ENCODE measurements around the gene ZC3H18. TPM values are rescaled to one million over a fixed set of nuclear protein-coding genes. Genes with fewer than 3 reads are reported as not detected.

ZC3H18 gene
- total RNA-seq, 1 experiment from 2014 or later, result 57.8 TPM

DNA sequence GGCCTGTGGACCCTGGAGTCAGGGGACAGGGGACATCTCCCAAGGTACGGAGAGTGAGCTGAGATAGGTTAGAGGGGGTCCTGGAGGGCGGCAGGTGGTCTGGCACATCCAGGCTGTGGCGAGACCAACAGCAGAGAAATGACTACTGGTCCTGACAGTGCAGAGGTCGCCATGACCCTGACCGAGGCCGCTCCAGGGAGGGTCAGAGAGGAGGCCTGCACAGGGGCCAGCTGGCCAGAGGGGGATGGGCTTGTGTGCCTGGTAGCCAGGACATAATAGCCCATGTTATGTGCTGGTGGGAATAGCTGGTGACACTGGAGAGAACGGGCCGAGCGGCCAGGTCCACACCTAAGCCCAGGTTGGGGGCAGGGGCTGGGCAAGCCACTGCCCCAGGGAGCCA lies 40.6 kb upstream of the ZC3H18 start:
- no peak for TF ChIP-seq ZNF274 (IDR thresholded peaks at IDR 0.05; ENCODE audit: low read depth, low read length)
- no peak for TF ChIP-seq ZFX (IDR thresholded peaks at IDR 0.05)
- TF ChIP-seq, protein P1, sequence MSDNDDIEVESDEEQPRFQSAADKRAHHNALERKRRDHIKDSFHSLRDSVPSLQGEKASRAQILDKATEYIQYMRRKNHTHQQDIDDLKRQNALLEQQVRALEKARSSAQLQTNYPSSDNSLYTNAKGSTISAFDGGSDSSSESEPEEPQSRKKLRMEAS (IDR thresholded peaks at IDR 0.05), result no peak
- TF ChIP-seq ELF1 (IDR thresholded peaks at IDR 0.05; ENCODE audit: borderline replicate concordance, low read depth), result no peak
- no peak for TF ChIP-seq CBX3 (IDR thresholded peaks at IDR 0.05; ENCODE audit: low read depth)
- no peak for TF ChIP-seq SIN3A (IDR thresholded peaks at IDR 0.05; ENCODE audit: low read depth)
- TF ChIP-seq, protein P2, sequence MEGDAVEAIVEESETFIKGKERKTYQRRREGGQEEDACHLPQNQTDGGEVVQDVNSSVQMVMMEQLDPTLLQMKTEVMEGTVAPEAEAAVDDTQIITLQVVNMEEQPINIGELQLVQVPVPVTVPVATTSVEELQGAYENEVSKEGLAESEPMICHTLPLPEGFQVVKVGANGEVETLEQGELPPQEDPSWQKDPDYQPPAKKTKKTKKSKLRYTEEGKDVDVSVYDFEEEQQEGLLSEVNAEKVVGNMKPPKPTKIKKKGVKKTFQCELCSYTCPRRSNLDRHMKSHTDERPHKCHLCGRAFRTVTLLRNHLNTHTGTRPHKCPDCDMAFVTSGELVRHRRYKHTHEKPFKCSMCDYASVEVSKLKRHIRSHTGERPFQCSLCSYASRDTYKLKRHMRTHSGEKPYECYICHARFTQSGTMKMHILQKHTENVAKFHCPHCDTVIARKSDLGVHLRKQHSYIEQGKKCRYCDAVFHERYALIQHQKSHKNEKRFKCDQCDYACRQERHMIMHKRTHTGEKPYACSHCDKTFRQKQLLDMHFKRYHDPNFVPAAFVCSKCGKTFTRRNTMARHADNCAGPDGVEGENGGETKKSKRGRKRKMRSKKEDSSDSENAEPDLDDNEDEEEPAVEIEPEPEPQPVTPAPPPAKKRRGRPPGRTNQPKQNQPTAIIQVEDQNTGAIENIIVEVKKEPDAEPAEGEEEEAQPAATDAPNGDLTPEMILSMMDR (IDR thresholded peaks at IDR 0.05 in 2 of 3, conservative IDR thresholded peaks at IDR 0.05 in 1 of 3; ENCODE audit: borderline replicate concordance in 1 of 3, insufficient read depth in 1 of 3, low read depth in 2 of 3, low read length in 2 of 3), result no peak
- no peak for TF ChIP-seq SRF (IDR thresholded peaks at IDR 0.05; ENCODE audit: low read depth)
- TF ChIP-seq POLR2A (IDR thresholded peaks at IDR 0.05; ENCODE audit: borderline replicate concordance, extremely low read depth, insufficient read depth, insufficient read length), result no peak
- no peak for TF ChIP-seq YY1 (IDR thresholded peaks at IDR 0.05; ENCODE audit: extremely low read depth, insufficient replicate concordance, low read depth, low read length)
- no TSS peak for BruUV-seq (replicated peaks)
- Histone ChIP-seq H3K4me3 (replicated peaks in 1 of 2; ENCODE audit: low read depth in 1 of 2, low read length in 2 of 2) (no peak overlapping the region), H3K9me2 (ENCODE audit: insufficient read depth) (no peaks in the 10 kb centered on the region), H3K9ac (ENCODE audit: low read length) (no peak overlapping the region), H3K27me3 (ENCODE audit: insufficient read depth, low read length) (no peaks in the 10 kb centered on the region), H3K27ac (ENCODE audit: low read depth, low read length) (no peak overlapping the region), H3K4me1 (ENCODE audit: control insufficient read depth in 1 of 2, insufficient read depth in 2 of 2, low read length in 2 of 2) (peaks cover 0 to 10% of the 10 kb centered on the region in 2 experiments; a peak in 3 of 4 replicates), H4K20me1 (ENCODE audit: insufficient read depth) (no peaks in the 10 kb centered on the region), H3K9me3 (ENCODE audit: control insufficient read depth in 1 of 2, insufficient read depth in 1 of 2, low read depth in 1 of 2, low read length in 2 of 2) (no peaks in the 10 kb centered on the region), H3K79me2 (ENCODE audit: insufficient read depth, low read length) (no peaks in the 10 kb centered on the region), H3K4me2 (ENCODE audit: low read length) (no peak overlapping the region), H3K36me3 (ENCODE audit: control insufficient read depth in 1 of 2, insufficient read depth in 2 of 2, low read length in 2 of 2) (0 out of 4 replicates have a peak, but pooled peaks cover 0 to 2% of the 10 kb centered on the region in 2 experiments), H2AFZ (ENCODE audit: low read depth, low read length, poor library complexity, severe bottlenecking) (no peak overlapping the region)
- ATAC-seq (no peak), DNase-seq (ENCODE audit: low read depth, low spot score) (no peak)
- ChIA-PET RAD21 (ENCODE audit: low non-redundant PET in 1 of 2, low total read pairs in 2 of 2, uncharacterized antibody in 2 of 2, unreplicated experiment in 2 of 2) (no interaction called here), CTCF (no interaction called here), POLR2A (no interaction called here)
- intact Hi-C loops (cut with micrococcal nuclease), result loop anchor here (5.0 kb wide), 1 partner anchor 72 kb away; no protein-coding TSS in a partner anchor
